Measurements from ENCODE around the gene SIGLEC5.

Gene SIGLEC5

GRCh38 chr19:51593138-51593890 lies 36.9 kb downstream of the SIGLEC5 start:
- peak overlapping the region; percentile 80 for H2AFZ ChIP-seq (ENCODE audit: low read depth, low read length)
- no peak for DNase-seq

GRCh38 chr19:51592521-51592920 lies 37.7 kb downstream of the SIGLEC5 start:
- peaks cover 11% of the 10 kb centered on the region; the same call in 1 of the 2 replicates for H3K36me3 ChIP-seq (ENCODE audit: insufficient read depth, low read length)
- no peak overlapping the region for H3K4me3 ChIP-seq (ENCODE audit: low read depth in 1 of 2, low read length in 2 of 2)
- H3K4me2 ChIP-seq (ENCODE audit: insufficient read depth, low read length) = 0 out of 2 replicates have a peak overlapping the region, but pooled peaks have one; percentile 84
- H3K4me1 ChIP-seq (ENCODE audit: insufficient read depth, low read length) = peaks cover 16% of the 10 kb centered on the region
- H3K9me3 ChIP-seq (ENCODE audit: insufficient read depth, low read length, severe bottlenecking) = peaks cover under 1% of the 10 kb centered on the region
- H3K27me3 ChIP-seq (ENCODE audit: insufficient read depth, low read length, poor library complexity) = no peaks in the 10 kb centered on the region
- TF ChIP-seq EZH2 (IDR thresholded peaks at IDR 0.05; ENCODE audit: borderline replicate concordance, low read depth, low read length, severe bottlenecking) (no peak), CTCF (IDR thresholded peaks at IDR 0.05; ENCODE audit: borderline replicate concordance, extremely low read depth, low read length, poor library complexity, severe bottlenecking) (no peak)
- no peak overlapping the region for H3K9ac ChIP-seq (ENCODE audit: low read depth, low read length)
- no peaks in the 10 kb centered on the region for H3K79me2 ChIP-seq (ENCODE audit: insufficient read depth, low read length)
- DNase-seq (no peak), ATAC-seq (ENCODE audit: insufficient read depth, low read depth) (no peak)
- H2AFZ ChIP-seq (ENCODE audit: low read depth, low read length) = no peak overlapping the region
- no peak overlapping the region for H3K27ac ChIP-seq (ENCODE audit: low read length)
- no peaks in the 10 kb centered on the region for H4K20me1 ChIP-seq (ENCODE audit: insufficient read depth, low read length)

More at GRCh38 chr19:51593138-51593890, 36.9 kb downstream of the SIGLEC5 start:
- peak overlapping the region; percentile 60 for H3K9ac ChIP-seq (ENCODE audit: low read depth, low read length)
- TF ChIP-seq CTCF (IDR thresholded peaks at IDR 0.05; ENCODE audit: borderline replicate concordance, extremely low read depth, low read length, poor library complexity, severe bottlenecking) = no peak
- TF ChIP-seq EZH2 (IDR thresholded peaks at IDR 0.05; ENCODE audit: borderline replicate concordance, low read depth, low read length, severe bottlenecking) = no peak
- H3K79me2 ChIP-seq (ENCODE audit: insufficient read depth, low read length) = no peaks in the 10 kb centered on the region
- peak overlapping the region; percentile 51 for H3K27ac ChIP-seq (ENCODE audit: low read length)
- peaks cover 16% of the 10 kb centered on the region for H3K4me1 ChIP-seq (ENCODE audit: insufficient read depth, low read length)
- H3K27me3 ChIP-seq (ENCODE audit: insufficient read depth, low read length, poor library complexity) = no peaks in the 10 kb centered on the region
- H3K36me3 ChIP-seq (ENCODE audit: insufficient read depth, low read length) = peaks cover 3% of the 10 kb centered on the region; the same call in 1 of the 2 replicates
- H3K4me3 ChIP-seq (ENCODE audit: low read depth in 1 of 2, low read length in 2 of 2) = peak overlapping the region; percentile 41 to 81; a peak in 3 of 4 replicates
- H3K9me3 ChIP-seq (ENCODE audit: insufficient read depth, low read length, severe bottlenecking) = no peaks in the 10 kb centered on the region
- H3K4me2 ChIP-seq (ENCODE audit: insufficient read depth, low read length) = peak overlapping the region; percentile 84
- ATAC-seq (ENCODE audit: insufficient read depth, low read depth) = no peak
- H4K20me1 ChIP-seq (ENCODE audit: insufficient read depth, low read length) = no peaks in the 10 kb centered on the region

GRCh38 chr19:51590441-51590840 lies 39.8 kb downstream of the SIGLEC5 start:
- Histone ChIP-seq H3K36me3 (ENCODE audit: insufficient read depth, low read length) (peaks cover 31% of the 10 kb centered on the region), H2AFZ (ENCODE audit: low read depth, low read length) (no peak overlapping the region), H3K79me2 (ENCODE audit: insufficient read depth, low read length) (no peaks in the 10 kb centered on the region), H4K20me1 (ENCODE audit: insufficient read depth, low read length) (no peaks in the 10 kb centered on the region), H3K4me2 (ENCODE audit: insufficient read depth, low read length) (no peak overlapping the region), H3K9ac (ENCODE audit: low read depth, low read length) (no peak overlapping the region), H3K9me3 (ENCODE audit: insufficient read depth, low read length, severe bottlenecking) (peaks cover 6% of the 10 kb centered on the region), H3K4me3 (ENCODE audit: low read depth in 1 of 2, low read length in 2 of 2) (no peak overlapping the region), H3K27me3 (ENCODE audit: insufficient read depth, low read length, poor library complexity) (no peaks in the 10 kb centered on the region), H3K4me1 (ENCODE audit: insufficient read depth, low read length) (peaks cover 16% of the 10 kb centered on the region), H3K27ac (ENCODE audit: low read length) (no peak overlapping the region)
- TF ChIP-seq EZH2 (IDR thresholded peaks at IDR 0.05; ENCODE audit: borderline replicate concordance, low read depth, low read length, severe bottlenecking) = no peak
- no peak for TF ChIP-seq CTCF (IDR thresholded peaks at IDR 0.05; ENCODE audit: borderline replicate concordance, extremely low read depth, low read length, poor library complexity, severe bottlenecking)
- no peak for DNase-seq
- ATAC-seq (ENCODE audit: insufficient read depth, low read depth) = no peak
